ENCODE data around the gene CDK12. TPM values are rescaled to one million over a fixed set of nuclear protein-coding genes. Genes with fewer than 3 reads are reported as not detected.
"Not testable (repeated sequence)": the region's sequence is repeated elsewhere in the genome, so short reads cannot be mapped to it uniquely, and the experiment has no call there.

Gene CDK12
- total RNA-seq, 4 donors from 2014 or later = 39.3 to 50.4 (median 40.7) TPM

GRCh38 chr17:39462631-39463375 lies 1.5 kb downstream of the CDK12 start:
- Histone ChIP-seq H3K27ac (peak overlapping the region in 3 of 4 donors; percentile 98), H3K4me1 (peaks cover 0 to 41% (median 27%) of the 10 kb centered on the region in 4 donors), H3K27me3 (no peaks in the 10 kb centered on the region), H3K36me3 (peaks cover 0 to 4% (median 4%) of the 10 kb centered on the region in 3 donors), H3K4me3 (peak overlapping the region; percentile 87 to 92 (median 90)), H3K9me3 (no peaks in the 10 kb centered on the region)
- no peak for DNase-seq (ENCODE audit: low spot score in 2 of 2)
- TF ChIP-seq CTCF (IDR thresholded peaks at IDR 0.05) (no peak), POLR2A (IDR thresholded peaks at IDR 0.05) (no peak), EP300 (IDR thresholded peaks at IDR 0.05) (no peak)
- WGBS, 2 donors = 1% methylated on average over 21 to 28 of the region's 28 CpGs

GRCh38 chr17:39464639-39465181 lies 3.4 kb downstream of the CDK12 start:
- Histone ChIP-seq H3K4me3 (peak overlapping the region in 2 of 4 donors; percentile 11 to 89), H3K4me1 (peaks cover 0 to 41% (median 27%) of the 10 kb centered on the region in 4 donors)
- 89% methylated on average over 11 of the region's 11 CpGs for WGBS, 2 donors
- not testable (repeated sequence) for H3K36me3 ChIP-seq; DNase-seq (ENCODE audit: low spot score in 2 of 2); H3K27me3 ChIP-seq; H3K27ac ChIP-seq; H3K9me3 ChIP-seq

- not testable (repeated sequence) for H3K4me3 ChIP-seq; H3K27me3 ChIP-seq; H3K27ac ChIP-seq; H3K9me3 ChIP-seq; DNase-seq (ENCODE audit: low spot score in 2 of 2)
- H3K36me3 ChIP-seq = peaks cover 3 to 43% (median 4%) of the 10 kb centered on the region in 3 donors
- H3K4me1 ChIP-seq = peaks cover 0 to 30% (median 22%) of the 10 kb centered on the region in 4 donors
- 96 to 98% methylated on average over 11 of the region's 11 CpGs for whole genome bisulfite sequencing, 2 donors
Observed at GRCh38 chr17:39468610-39469009, 7.3 kb downstream of the CDK12 start.

- Histone ChIP-seq H3K27ac (no peak overlapping the region), H3K4me3 (no peak overlapping the region), H3K4me1 (no peaks in the 10 kb centered on the region), H3K27me3 (no peaks in the 10 kb centered on the region), H3K36me3 (peaks cover 4 to 79% (median 13%) of the 10 kb centered on the region in 3 donors), H3K9me3 (no peaks in the 10 kb centered on the region)
- WGBS, 2 donors = 83 to 90% methylated on average over 7 of the region's 7 CpGs
- TF ChIP-seq EP300 (IDR thresholded peaks at IDR 0.05) = no peak
- no peak for TF ChIP-seq CTCF (IDR thresholded peaks at IDR 0.05)
- TF ChIP-seq POLR2A (IDR thresholded peaks at IDR 0.05) = no peak
- DNase-seq (ENCODE audit: low spot score in 2 of 2) = no peak
Observed at GRCh38 chr17:39473310-39473709, 12.0 kb downstream of the CDK12 start.

GRCh38 chr17:39479631-39480030 lies 18.3 kb downstream of the CDK12 start:
- WGBS, 2 donors = 82 to 87% methylated on average over 8 of the region's 8 CpGs
- H3K36me3 ChIP-seq = peaks cover 0 to 55% (median 4%) of the 10 kb centered on the region in 3 donors
- H3K27me3 ChIP-seq; H3K4me1 ChIP-seq; H3K9me3 ChIP-seq; H3K27ac ChIP-seq; H3K4me3 ChIP-seq; DNase-seq (ENCODE audit: low spot score in 2 of 2): not testable (repeated sequence)

- no peak overlapping the region for H3K27ac ChIP-seq
- H3K4me1 ChIP-seq = no peaks in the 10 kb centered on the region
- TF ChIP-seq CTCF (IDR thresholded peaks at IDR 0.05) (no peak), EP300 (IDR thresholded peaks at IDR 0.05) (no peak), POLR2A (IDR thresholded peaks at IDR 0.05) (no peak)
- peaks cover 0 to 21% (median 0%) of the 10 kb centered on the region in 3 donors for H3K36me3 ChIP-seq
- H3K27me3 ChIP-seq = no peaks in the 10 kb centered on the region
- no peak for DNase-seq (ENCODE audit: low spot score in 2 of 2)
- 97 to 98% methylated on average over 6 of the region's 6 CpGs for WGBS, 2 donors
- no peak overlapping the region for H3K4me3 ChIP-seq
- no peaks in the 10 kb centered on the region for H3K9me3 ChIP-seq
Observed at GRCh38 chr17:39483506-39483905, 22.2 kb downstream of the CDK12 start.
